T-helper 9 cell (primary cell): ENCODE data around the gene ADAMTS7.
"Not testable (repeated sequence)": the region's sequence is repeated elsewhere in the genome, so short reads cannot be mapped to it uniquely, and the experiment has no call there.

ENCODE experiments used
- DNase-seq: peaks from one replicate; pipeline ENCODE4 v3.0.0-alpha.2; 2020

Gene ADAMTS7

DNA sequence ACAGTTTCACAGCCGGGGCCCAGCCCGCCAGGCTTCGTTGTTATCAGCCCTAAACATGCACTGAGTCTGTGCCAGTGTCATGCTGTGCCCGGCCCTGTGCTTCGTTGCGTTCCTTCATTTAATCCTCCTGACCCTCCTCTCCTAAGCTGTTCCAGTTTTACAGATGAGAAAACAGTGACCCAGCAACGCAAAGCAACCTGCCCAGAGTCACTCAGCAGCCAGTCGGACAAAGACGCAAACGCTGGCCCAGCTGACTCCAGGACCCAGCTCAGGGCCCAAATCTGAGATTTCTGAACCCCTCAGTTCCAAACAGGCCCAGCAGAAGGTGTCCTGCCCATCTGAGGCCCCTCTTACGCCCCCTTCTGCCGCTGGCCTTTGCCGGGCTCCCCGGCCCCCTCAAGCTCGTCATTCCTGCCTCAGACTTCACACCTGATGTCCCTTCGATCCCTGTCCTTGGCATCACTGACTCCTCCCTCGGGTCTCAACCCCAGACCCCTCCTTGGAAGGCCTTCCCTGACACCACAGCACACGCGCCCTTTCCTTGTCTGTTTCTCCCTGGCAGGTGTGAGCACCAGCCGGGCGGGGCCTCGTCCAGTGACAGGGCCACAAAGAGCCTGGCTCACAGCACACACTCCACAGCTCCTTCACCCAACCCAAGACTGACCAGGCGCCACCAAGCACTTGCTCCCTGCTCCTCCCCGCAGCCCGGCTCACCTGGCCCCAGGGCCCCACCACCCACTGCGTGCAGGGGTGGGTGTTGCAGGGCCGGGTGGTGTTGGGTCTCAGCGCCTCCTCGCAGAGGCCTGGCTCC is 48.1 kb downstream of the ADAMTS7 start:
- DNase-seq: no peak

DNA sequence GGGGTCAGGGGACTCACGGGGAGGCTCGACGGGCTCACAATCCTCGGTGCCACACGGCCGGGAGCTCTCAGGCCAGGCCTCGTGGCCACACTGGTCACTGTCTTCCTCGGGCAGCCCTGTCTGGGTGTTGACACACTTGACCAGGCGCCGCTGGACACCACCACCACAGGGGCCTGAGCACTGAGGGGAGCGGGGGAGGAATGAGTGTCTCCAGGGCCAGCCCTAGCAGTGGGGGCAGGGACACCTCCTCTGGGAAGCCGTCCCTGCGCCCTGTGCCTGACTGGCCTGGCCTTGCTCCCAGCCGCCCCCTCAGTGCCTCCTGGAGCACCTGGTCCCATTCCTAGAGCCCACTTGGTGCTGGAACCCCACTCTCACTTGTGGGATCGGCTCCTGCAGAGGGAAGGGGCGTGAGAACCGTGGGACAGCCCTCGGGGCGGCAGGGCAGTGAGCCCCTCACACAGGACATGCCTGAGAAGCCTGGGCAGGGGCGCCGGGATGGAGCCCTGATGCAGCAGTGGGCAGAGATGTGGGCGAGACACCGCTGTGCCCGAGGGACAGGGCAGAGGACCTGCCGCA is 48.8 kb downstream of the ADAMTS7 start:
- not testable (repeated sequence) for DNase-seq

GRCh38 chr15:78761891-78762385 is 49.3 kb downstream of the ADAMTS7 start:
- no peak for DNase-seq

DNA sequence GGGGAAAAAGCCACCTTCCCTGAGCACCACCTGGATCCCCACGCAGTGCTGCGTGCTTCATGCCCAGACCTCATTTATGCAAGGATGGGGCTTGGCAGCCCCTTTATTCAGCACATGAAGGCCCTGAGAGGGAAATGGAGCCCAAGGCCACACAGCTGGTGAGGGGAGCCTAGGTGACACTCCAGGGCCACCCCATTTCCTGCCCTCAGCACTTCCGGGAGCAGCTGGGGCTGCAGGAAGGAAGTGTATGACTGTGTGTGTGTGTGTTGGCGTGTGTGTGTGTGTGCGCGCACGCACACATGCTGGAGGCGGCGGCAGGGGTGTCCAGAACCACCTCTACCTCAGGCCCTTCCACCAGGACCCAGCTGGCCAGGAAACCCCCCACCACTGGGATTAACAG is 49.8 kb downstream of the ADAMTS7 start:
- DNase-seq: peak; percentile 38

DNA sequence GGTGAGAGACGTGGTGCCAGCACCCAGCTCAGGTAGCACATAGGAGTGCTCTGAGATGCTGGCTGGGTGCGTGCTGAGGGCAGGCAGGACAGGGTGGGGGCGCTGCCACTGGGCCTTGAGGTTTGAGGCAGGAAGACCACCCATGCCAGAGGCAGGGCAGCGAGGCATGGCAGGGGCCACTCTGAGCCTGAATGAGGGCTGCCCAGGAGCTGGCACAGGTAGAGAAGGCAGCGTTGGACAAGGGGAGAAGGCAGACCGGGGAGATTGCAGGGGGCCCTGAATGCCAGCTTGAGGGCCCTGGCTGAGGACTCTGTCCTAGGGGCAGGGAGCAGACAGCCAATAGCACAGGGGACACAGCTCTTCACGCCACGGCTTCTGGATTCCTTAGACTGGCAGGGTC is 50.2 kb downstream of the ADAMTS7 start:
- DNase-seq: no peak

DNA sequence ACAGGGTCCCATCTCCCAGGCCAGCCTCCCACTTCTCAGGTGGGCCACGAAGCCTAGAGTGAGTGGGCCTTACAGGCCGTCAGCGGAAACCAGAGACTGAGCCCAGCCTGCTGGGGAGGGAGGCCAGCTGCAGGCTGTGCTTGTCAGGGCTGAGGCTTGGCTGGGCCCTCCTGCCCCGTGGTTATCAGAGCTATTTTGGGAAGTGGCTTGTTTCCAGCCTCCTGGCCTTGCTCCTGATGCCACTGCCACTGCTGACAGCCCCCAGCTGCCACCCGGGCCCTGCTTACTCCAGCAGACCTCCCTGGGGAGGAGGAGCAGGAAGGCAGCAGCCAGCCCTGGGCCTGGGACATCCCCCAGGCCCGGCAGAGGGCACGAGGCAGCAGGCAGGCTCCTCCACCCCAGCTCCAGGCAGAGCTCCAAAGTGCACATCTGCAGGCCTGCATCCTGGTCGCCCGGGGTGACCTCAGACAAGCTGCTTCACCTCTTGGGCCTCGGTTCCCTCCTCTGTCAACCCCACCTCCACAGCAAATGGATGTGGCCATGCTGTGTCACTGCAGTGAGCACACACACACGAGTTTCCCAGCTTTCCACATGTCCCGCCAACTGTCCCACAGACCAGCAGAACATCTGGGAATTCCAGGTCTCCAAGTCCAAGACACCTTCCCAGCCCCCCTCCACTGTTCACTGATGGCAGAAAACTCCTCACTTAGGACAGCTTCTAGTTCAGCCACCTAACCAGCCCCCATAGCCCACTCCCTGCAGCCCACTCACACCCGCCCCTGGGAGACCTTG is 51.0 kb downstream of the ADAMTS7 start:
- not testable (repeated sequence) for DNase-seq

GRCh38 chr15:78759361-78759998 is 51.8 kb downstream of the ADAMTS7 start:
- not testable (repeated sequence) for DNase-seq

- DNase-seq: not testable (repeated sequence)
Observed at GRCh38 chr15:78758486-78759200, 52.6 kb downstream of the ADAMTS7 start.

DNA sequence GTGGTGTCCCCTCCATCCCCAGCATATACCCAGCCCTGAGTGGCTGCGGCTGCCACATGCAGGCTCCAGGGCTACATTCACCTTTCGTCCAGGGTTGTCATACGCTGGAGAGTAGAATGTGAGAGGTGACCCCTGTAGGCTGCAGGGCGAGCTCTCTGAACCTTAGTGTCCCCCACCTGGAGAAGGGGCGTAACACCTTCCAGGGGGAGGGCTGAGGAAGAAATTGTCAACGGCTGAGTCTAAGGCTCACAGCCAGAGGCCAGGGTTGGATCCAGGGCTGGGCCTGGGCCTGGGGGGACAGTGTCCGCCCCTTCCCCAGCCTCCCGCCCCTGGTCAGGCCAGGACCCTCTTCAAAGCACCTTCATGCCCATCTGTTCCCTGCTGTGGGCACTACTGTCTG is 53.2 kb downstream of the ADAMTS7 start:
- DNase-seq: not testable (repeated sequence)

- no peak for DNase-seq
Observed at GRCh38 chr15:78757636-78757905, 53.7 kb downstream of the ADAMTS7 start.

DNA sequence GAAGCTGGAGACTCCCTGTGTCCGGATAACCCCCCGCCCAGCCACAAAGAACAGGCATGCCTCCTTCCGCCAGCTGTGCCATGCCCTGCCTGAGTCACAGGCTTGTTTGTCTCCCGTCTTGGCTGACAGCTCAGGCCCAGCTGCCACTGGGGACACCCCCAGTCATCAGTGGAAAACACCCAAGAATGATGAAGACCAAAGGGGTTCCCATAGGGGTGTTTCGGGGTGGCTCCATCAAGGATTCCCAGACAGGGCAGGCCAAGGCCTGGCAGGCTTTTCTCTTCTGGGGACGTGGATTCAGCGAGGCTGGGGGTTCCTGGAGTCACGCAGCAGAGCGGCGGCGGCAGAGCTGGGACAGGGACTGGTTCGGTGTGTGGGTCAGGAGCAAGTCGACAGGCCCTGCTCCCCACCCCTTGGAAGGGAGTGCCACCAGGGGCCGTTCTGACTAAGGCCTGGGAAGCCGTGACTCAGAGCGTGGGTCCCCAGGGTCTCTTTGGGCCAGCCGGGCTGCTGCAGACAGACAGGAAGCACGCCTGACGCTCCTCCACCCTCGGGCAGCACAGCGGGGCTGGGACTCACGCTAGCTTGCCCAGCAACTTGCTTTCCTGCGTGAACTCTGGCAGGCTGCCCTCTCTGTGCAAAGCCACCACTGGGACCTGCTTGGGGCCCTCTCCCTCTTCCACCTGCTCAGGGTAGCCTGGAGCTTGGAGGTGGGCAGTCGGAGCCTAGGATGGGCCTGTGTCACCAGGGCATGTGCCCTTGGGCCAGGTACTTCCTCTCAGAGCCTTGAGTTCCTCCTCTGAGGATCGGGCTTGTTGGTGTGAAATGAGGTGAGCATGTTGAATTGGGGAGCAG is 54.3 kb downstream of the ADAMTS7 start:
- not testable (repeated sequence) for DNase-seq

DNA sequence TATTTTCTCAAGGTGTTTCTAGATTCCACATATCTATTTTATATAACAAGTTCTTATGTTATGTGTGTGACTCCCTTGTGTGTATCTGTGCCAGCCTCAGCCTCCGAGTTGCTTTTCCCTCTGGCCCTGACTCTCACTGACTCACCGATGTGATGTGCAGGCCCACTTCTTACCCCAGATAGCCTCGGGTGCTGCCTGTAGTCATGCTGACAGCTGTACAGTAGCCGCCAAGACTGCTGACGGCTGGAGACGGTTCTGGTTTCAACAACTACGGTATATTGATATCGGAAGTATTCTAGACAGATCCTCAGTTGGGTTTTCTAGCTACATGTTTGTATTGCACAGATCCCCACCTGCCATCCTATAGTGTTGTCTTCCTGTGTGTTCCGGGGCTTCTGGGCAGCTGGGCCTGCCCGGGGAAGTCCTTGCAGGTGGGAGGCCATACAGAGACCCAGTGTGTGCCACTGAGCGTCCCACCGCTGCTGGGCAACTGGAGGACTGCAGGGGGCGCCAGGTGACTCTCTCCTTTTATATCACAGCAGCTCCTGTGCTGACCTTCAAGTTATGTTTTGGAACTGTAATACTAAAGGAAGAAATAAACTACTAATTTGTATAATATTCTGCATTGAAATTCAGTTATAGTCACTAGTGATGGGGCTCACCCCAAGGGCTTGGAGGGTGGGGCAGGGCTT is 55.2 kb downstream of the ADAMTS7 start:
- DNase-seq: peak; percentile 12

DNA sequence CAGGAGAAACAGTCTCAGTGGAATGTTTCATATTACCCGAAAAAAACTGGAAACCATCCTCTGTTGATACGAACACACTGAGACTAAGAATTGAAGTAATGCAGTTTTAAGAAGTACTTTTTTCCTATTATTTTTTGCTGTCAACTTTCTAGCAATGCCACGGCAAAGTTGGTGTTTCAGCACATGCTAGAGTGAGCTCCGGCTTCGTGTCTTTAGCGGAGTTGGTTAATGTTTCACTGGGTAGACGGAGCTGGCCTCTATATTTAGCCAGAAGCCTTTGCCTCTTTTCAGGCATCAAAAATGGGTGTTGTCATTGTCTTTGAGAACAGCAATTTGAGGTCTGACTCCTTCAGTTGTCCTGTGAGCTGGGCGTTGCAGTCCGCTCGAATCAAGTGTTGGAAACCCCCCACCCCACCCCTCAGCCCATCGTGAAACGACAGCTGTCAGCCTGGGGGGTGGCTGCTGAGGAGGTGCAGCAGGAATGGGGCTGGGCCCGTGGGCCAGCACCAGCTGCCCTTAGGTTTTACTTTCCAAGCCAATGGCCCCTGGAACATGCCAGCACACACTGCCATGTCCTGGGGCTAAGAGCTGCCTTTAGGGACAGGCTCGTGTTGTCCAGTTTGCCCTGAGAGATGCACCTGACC is 56.5 kb downstream of the ADAMTS7 start:
- not testable (repeated sequence) for DNase-seq

DNA sequence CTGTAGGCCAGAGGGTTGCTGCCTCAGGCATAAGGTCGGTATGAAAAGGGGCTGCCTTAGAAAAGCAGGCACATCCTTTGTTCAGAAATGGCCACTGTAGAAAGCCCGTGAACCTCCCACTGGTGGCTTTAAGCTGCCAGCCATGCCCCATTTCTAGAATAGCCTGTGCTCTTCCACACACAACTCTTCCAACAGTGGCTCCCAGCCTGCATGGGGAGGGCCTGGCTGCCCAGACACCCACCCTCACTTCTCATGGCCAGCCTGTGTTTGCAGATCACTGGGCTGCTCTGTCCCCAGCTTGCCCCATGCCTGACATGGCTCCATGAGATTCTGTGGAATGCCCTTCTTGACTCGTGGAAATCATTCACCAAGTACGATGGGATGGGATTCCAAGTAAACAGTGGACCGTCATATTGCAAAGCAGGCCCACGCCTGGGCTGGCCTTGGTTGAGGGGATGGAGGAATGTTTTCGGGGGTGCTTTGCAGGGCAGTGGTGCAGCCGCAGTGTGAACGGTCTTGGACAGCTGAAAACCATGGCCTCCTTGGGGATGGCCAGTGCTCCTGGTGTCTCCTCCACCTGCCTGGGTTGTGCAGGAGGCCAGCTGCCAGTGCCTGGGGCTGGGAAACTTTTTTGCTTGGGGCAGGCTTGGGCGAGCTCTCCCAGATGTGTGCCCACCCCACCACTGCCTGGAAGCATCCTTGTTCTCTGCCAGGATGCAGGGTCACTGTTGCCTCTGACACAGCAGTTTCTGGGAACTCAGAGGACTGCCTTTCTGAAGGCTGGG is 57.3 kb downstream of the ADAMTS7 start:
- not testable (repeated sequence) for DNase-seq

GRCh38 chr15:78753359-78753659 is 58.0 kb downstream of the ADAMTS7 start:
- DNase-seq: not testable (repeated sequence)

- DNase-seq: no peak
Observed at GRCh38 chr15:78752492-78753358, 58.5 kb downstream of the ADAMTS7 start.

DNA sequence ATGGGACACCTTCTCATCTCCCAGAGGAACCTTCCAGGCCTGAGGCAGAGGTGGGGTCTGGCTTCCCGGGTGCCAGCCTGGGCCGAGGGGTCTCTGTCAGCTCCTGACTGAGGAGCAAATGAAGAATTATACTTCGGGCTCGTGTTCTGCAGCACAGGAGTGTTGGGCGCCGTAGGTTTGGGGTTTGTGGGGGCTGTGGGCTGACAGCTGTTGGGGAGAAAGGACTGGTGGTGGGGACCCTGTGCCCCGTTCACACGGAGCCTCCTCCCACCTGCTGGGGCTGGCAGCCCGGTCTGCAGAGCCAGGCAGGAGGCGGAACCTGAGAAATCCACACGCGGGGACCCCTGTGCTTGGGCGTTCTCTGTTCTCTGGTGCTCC is 59.7 kb downstream of the ADAMTS7 start:
- no peak for DNase-seq

GRCh38 chr15:78750974-78751601 is 60.2 kb downstream of the ADAMTS7 start:
- peak; percentile 94 for DNase-seq
